G401.6 (cell line): ENCODE measurements around the gene FGF19.

Experiments used
- FAIRE-seq: peaks from 2 replicates; lab custom pipeline; 2012; peaks lifted over from hg19 to GRCh38; lab: Jason Lieb, UNC

FGF19 gene

DNA sequence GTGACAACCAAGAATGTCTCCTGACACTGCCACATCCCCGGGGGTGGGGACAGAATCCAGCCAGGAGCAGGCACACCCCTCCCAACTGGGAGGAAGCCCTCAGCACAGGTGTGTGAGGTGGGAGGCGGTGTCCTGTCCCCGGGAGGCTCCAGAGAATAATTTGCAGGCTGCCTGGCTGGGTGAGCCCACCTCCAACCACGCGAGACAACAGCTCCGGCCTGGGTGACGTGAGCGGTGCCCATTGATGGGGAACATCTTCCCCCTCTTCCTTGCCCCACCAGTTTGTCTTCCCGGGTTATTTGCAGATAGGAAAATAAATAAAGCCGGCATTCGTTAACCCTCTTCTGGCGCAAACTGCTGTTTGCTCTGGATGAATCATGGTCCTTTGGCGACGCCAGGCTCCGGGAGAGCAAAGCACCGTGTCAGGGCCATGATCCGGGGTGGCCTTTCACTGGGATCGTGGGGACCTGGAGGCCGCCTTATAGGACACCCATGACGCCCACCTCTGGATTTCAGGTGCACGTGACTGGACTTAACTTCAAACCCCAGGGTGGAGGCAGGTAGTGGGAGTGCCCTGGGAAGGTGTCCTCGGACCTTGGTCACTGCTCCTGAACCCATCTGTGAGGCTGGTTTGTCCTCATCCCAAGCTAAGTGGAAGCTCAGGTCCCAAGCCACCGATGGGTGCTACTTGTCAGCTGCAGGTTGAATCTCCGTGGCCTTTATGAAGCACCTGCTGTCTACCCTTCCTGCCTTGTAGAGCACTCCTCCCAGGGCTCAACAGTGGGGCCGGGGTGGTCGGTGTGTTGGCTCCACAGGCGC, 49.0 kb downstream of the FGF19 start:
- FAIRE-seq = no peak

DNA sequence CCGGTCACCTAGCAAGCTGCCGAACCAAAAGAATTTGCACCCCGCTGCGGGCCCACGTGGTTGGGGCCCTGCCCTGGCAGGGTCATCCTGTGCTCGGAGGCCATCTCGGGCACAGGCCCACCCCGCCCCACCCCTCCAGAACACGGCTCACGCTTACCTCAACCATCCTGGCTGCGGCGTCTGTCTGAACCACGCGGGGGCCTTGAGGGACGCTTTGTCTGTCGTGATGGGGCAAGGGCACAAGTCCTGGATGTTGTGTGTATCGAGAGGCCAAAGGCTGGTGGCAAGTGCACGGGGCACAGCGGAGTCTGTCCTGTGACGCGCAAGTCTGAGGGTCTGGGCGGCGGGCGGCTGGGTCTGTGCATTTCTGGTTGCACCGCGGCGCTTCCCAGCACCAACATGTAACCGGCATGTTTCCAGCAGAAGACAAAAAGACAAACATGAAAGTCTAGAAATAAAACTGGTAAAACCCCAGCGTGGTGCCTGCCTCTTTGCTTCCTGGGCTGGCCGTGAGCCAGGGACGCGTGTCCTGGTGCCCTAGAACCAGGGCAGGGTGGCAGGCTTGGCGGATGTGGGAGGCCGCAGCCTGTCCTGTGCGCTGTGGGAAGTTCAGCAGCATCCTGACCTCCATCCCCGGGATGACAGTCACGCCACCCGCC, 49.7 kb downstream of the FGF19 start:
- no peak for FAIRE-seq

DNA sequence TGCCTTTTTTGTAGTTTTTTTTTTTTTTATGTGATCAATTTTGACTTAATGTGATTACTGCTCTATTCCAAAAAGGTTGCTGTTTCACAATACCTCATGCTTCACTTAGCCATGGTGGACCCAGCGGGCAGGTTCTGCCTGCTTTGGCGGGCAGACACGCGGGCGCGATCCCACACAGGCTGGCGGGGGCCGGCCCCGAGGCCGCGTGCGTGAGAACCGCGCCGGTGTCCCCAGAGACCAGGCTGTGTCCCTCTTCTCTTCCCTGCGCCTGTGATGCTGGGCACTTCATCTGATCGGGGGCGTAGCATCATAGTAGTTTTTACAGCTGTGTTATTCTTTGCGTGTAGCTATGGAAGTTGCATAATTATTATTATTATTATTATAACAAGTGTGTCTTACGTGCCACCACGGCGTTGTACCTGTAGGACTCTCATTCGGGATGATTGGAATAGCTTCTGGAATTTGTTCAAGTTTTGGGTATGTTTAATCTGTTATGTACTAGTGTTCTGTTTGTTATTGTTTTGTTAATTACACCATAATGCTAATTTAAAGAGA, 50.3 kb downstream of the FGF19 start:
- no peak for FAIRE-seq

DNA sequence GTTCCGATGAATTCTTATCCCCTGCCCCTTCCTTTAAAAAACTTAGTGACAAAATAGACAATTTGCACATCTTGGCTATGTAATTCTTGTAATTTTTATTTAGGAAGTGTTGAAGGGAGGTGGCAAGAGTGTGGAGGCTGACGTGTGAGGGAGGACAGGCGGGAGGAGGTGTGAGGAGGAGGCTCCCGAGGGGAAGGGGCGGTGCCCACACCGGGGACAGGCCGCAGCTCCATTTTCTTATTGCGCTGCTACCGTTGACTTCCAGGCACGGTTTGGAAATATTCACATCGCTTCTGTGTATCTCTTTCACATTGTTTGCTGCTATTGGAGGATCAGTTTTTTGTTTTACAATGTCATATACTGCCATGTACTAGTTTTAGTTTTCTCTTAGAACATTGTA, 50.8 kb downstream of the FGF19 start:
- FAIRE-seq = peak; percentile 11

DNA sequence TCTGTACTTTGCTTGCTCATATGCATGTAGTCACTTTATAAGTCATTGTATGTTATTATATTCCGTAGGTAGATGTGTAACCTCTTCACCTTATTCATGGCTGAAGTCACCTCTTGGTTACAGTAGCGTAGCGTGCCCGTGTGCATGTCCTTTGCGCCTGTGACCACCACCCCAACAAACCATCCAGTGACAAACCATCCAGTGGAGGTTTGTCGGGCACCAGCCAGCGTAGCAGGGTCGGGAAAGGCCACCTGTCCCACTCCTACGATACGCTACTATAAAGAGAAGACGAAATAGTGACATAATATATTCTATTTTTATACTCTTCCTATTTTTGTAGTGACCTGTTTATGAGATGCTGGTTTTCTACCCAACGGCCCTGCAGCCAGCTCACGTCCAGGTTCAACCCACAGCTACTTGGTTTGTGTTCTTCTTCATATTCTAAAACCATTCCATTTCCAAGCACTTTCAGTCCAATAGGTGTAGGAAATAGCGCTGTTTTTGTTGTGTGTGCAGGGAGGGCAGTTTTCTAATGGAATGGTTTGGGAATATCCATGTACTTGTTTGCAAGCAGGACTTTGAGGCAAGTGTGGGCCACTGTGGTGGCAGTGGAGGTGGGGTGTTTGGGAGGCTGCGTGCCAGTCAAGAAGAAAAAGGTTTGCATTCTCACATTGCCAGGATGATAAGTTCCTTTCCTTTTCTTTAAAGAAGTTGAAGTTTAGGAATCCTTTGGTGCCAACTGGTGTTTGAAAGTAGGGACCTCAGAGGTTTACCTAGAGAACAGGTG, 51.8 kb downstream of the FGF19 start:
- no peak for FAIRE-seq

DNA sequence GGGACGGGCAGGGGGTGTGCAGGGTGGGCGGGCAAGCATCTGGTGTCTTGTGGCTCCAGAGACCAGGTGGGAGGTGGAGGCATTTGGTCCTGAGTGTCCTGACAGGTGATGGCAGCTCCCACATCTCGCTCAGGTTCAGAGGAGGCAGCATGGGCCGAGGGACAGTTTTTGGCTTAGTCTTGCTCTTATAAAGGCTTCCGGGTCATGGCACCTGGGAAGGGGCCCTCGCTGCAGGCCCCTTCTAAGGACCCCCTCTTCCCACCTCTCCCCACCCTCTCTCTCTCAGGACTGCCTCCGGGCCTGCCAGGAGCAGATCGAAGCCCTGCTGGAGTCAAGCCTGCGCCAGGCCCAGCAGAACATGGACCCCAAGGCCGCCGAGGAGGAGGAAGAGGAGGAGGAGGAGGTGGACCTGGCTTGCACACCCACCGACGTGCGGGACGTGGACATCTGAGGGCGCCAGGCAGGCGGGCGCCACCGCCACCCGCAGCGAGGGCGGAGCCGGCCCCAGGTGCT, 52.9 kb downstream of the FGF19 start:
- FAIRE-seq = no peak

DNA sequence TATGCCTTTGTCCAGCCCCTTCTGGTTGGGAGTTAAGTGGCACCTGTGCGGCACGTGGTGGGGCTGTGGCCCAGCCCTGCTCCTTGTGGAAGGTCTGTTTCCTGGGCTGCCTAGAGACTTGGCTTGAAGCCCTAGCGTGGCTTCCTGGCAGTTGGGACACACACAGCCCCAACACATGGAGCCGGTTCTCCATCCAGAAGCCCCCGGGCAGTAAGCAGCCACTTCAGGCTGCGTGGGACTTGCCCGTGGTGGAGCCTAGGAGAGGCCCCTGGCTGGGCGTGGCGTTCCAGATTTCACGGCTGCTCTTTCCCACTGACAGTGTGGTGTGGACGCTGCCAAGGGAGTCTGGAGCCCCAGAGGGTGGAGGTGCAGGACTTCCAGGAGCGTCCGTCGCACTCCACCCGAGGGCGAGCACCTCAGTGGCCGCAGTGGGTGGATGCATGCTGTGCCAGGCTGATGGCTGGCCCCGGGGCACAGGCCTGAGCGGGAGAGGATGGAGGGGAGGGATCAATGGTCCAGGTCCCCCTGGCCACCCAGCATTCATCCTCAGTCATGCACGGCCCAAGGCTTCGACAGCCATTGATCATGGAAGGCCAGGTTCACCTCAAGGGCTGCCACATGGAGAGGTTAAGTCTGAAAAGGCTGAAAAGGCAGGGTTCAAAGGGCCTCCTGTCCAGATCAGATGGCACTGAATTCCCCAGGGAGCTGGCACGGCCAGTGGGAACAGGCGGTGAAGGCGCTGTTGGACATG, 53.6 kb downstream of the FGF19 start:
- FAIRE-seq = no peak

DNA sequence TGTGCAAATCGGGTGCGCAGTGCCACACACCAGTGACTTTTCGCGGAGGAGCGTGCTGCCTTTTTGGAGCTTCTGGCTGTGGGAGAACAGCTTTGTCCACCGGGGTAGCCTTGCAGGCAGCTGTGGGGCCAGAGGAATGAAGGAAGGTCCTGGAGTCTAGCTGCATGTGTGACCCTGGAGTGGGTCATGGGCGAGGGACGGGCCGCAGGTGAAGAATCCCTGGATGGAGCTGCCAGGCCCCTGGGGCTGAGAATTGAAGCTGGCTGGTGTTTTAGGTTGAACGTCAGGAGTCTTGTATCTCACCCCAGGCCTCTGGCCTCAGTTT, 54.3 kb downstream of the FGF19 start:
- no peak for FAIRE-seq

DNA sequence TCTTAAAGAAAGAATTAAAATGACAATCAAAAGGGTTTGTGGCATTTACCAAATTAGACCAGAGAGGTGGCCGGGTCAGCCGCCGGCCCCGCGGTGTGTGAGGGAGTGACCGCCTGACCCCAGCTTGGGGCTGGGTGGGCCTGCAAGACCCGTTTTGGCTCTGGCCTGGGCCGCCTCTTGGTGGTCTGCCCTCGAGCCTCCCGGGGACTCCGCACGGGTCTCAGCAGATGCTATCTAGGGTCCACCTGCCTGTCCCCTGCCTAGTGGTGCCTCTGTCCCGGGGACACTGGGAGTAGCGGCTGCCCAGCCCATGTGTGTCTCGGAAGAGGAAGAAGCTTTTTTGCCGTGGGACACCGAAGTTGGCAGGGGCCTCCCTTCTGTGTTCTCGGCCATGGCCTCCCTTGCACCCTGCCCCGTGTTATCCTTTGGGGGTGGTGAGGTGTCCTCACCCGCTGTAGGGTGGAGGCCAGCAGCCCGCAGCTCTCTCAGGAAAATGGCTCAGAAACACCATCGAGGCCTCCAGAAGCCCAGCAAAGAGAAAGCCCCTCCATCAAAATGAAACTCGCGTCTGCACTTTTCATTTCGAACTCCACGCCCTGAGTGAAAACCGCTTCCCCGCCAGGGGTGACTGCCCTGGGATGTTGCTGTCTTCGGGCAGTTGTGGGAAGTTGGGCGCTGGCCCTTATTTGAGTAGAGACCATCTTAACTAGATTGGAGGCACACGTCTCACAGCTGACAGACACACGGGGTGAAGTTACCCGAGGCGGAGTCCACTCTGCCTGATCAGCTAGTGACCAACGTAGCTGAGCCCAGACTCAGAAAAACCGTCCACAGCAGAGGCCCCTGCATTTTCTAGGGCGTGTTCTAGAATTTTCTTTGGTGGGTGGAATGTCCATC, 54.9 kb downstream of the FGF19 start:
- no peak for FAIRE-seq
